HG03103 (cell line): ENCODE results near the gene CD163.
"Not testable (repeated sequence)": the region's sequence is repeated elsewhere in the genome, so short reads cannot be mapped to it uniquely, and the experiment has no call there.

ENCODE experiments used
- ATAC-seq: cut with Tn5 transposase; IDR thresholded peaks from one replicate; pipeline ENCODE4 v1.9.1; 2021; ENCODE audit warnings: low read depth; ENCODE audit not compliant: unreplicated experiment

Gene CD163

GRCh38 chr12:7503686-7504415 lies at the start of gene CD163:
Gene CD163 (minus strand): TSS chr12:7503777. CDS start chr12:7503690, 87 bp downstream.
- ATAC-seq = no peak

GRCh38 chr12:7542813-7543212 lies 39.2 kb upstream of the CD163 start:
- ATAC-seq = no peak

- ATAC-seq = no peak
These were observed 38.5 kb upstream of the CD163 start for GRCh38 chr12:7542046-7542445.

- no peak for ATAC-seq
These were observed 10.8 kb upstream of the CD163 start for GRCh38 chr12:7514416-7514815.

GRCh38 chr12:7512553-7512952 lies 9.0 kb upstream of the CD163 start:
- ATAC-seq = no peak

- not testable (repeated sequence) for ATAC-seq
These were observed 6.4 kb upstream of the CD163 start for GRCh38 chr12:7509793-7510470.

GRCh38 chr12:7502612-7503011 lies 965 bp downstream of the CD163 start:
- no peak for ATAC-seq

GRCh38 chr12:7501031-7501588 lies 2.5 kb downstream of the CD163 start:
- ATAC-seq = no peak

- ATAC-seq = no peak
These were observed 3.9 kb downstream of the CD163 start for GRCh38 chr12:7499636-7500035.

- ATAC-seq = no peak
These were observed 4.8 kb downstream of the CD163 start for GRCh38 chr12:7498809-7499208.

GRCh38 chr12:7497661-7498060 lies 5.9 kb downstream of the CD163 start:
- ATAC-seq = no peak

- no peak for ATAC-seq
These were observed 7.1 kb downstream of the CD163 start for GRCh38 chr12:7496451-7496850.

GRCh38 chr12:7495136-7495535 lies 8.4 kb downstream of the CD163 start:
- no peak for ATAC-seq

GRCh38 chr12:7493006-7493405 lies 10.6 kb downstream of the CD163 start:
- ATAC-seq = no peak

GRCh38 chr12:7486512-7486911 lies 17.1 kb downstream of the CD163 start:
- no peak for ATAC-seq

GRCh38 chr12:7485095-7485494 lies 18.5 kb downstream of the CD163 start:
- no peak for ATAC-seq

GRCh38 chr12:7483343-7483742 lies 20.2 kb downstream of the CD163 start:
- no peak for ATAC-seq

- ATAC-seq = no peak
These were observed 23.8 kb downstream of the CD163 start for GRCh38 chr12:7479771-7480170.

GRCh38 chr12:7472060-7472459 lies 31.5 kb downstream of the CD163 start:
- ATAC-seq = no peak

GRCh38 chr12:7460375-7461259 lies 43.0 kb downstream of the CD163 start:
- no peak for ATAC-seq

GRCh38 chr12:7459973-7460372 lies 43.6 kb downstream of the CD163 start:
- ATAC-seq = no peak
